ENCODE results near the gene CTNND2. TPM values are rescaled to one million over a fixed set of nuclear protein-coding genes. Genes with fewer than 3 reads are reported as not detected.

The CTNND2 gene
- total RNA-seq, 4 donors from 2014 or later, result 0.18 to 14.9 (median 0.47) TPM; not detected in 1

- no peak for DNase-seq
- Histone ChIP-seq H3K4me1 (no peaks in the 10 kb centered on the region), H3K9me3 (no peaks in the 10 kb centered on the region), H3K27me3 (no peaks in the 10 kb centered on the region), H3K36me3 (no peaks in the 10 kb centered on the region), H3K27ac (no peak overlapping the region), H3K4me3 (no peak overlapping the region)
- TF ChIP-seq CTCF (IDR thresholded peaks at IDR 0.05) (no peak), POLR2A (IDR thresholded peaks at IDR 0.05) (no peak)
These were observed 330.9 kb downstream of the CTNND2 start for GRCh38 chr5:11573140-11573992.

- H3K9me3 ChIP-seq, result no peaks in the 10 kb centered on the region
- H3K4me3 ChIP-seq, result no peak overlapping the region
- no peaks in the 10 kb centered on the region for H3K36me3 ChIP-seq
- TF ChIP-seq POLR2A (IDR thresholded peaks at IDR 0.05) (no peak), CTCF (IDR thresholded peaks at IDR 0.05) (no peak)
- H3K27me3 ChIP-seq, result no peaks in the 10 kb centered on the region
- no peaks in the 10 kb centered on the region for H3K4me1 ChIP-seq
- no peak for DNase-seq
- no peak overlapping the region for H3K27ac ChIP-seq
These were observed 339.5 kb downstream of the CTNND2 start for GRCh38 chr5:11564706-11565105.

- DNase-seq, result no peak
- Histone ChIP-seq H3K9me3 (no peaks in the 10 kb centered on the region), H3K4me1 (no peaks in the 10 kb centered on the region), H3K4me3 (no peak overlapping the region), H3K27ac (no peak overlapping the region), H3K27me3 (no peaks in the 10 kb centered on the region), H3K36me3 (no peaks in the 10 kb centered on the region)
- no peak for TF ChIP-seq POLR2A (IDR thresholded peaks at IDR 0.05)
- no peak for TF ChIP-seq CTCF (IDR thresholded peaks at IDR 0.05)
These were observed 340.4 kb downstream of the CTNND2 start for GRCh38 chr5:11563822-11564221.

- Histone ChIP-seq H3K4me3 (no peak overlapping the region), H3K27me3 (no peaks in the 10 kb centered on the region), H3K4me1 (no peaks in the 10 kb centered on the region), H3K27ac (no peak overlapping the region), H3K9me3 (no peaks in the 10 kb centered on the region), H3K36me3 (no peaks in the 10 kb centered on the region)
- no peak for TF ChIP-seq CTCF (IDR thresholded peaks at IDR 0.05)
- TF ChIP-seq POLR2A (IDR thresholded peaks at IDR 0.05), result no peak
- no peak for DNase-seq
These were observed 343.1 kb downstream of the CTNND2 start for GRCh38 chr5:11560915-11561697.

GRCh38 chr5:11557063-11557462 is 347.2 kb downstream of the CTNND2 start:
- Histone ChIP-seq H3K36me3 (no peaks in the 10 kb centered on the region), H3K9me3 (no peaks in the 10 kb centered on the region), H3K4me1 (no peaks in the 10 kb centered on the region), H3K27me3 (no peaks in the 10 kb centered on the region), H3K27ac (no peak overlapping the region), H3K4me3 (no peak overlapping the region)
- DNase-seq, result no peak
- TF ChIP-seq POLR2A (IDR thresholded peaks at IDR 0.05), result no peak
- TF ChIP-seq CTCF (IDR thresholded peaks at IDR 0.05), result no peak

All from Peyer's patch (tissue), 4 donors.